Measurements from ENCODE around the gene PLCB3. TPM values are rescaled to one million over a fixed set of nuclear protein-coding genes. Genes with fewer than 3 reads are reported as not detected.

The PLCB3 gene
- total RNA-seq, 4 donors from 2014 or later, result 33.3 to 46.9 (median 36.3) TPM

GRCh38 chr11:64298966-64299846 is 47.9 kb downstream of the PLCB3 start:
- Histone ChIP-seq H3K4me1 (peaks cover 44% of the 10 kb centered on the region), H3K27ac (peak overlapping the region; percentile 64), H3K27me3 (peaks cover 46% of the 10 kb centered on the region), H3K4me3 (peak overlapping the region; percentile 54), H3K9me3 (no peaks in the 10 kb centered on the region), H3K36me3 (no peaks in the 10 kb centered on the region)
- TF ChIP-seq POLR2AphosphoS5 (IDR thresholded peaks at IDR 0.05) (no peak), EP300 (IDR thresholded peaks at IDR 0.05) (no peak), POLR2A (IDR thresholded peaks at IDR 0.05) (no peak), CTCF (IDR thresholded peaks at IDR 0.05) (no peak)
- no peak for DNase-seq (ENCODE audit: low spot score in 2 of 2)
- WGBS, result 6% methylated on average over 23 of the region's 60 CpGs

GRCh38 chr11:64299847-64300648 is 48.7 kb downstream of the PLCB3 start, which contains the start of gene CATSPERZ:
TSS of gene CATSPERZ (plus strand) at chr11:64300358. CDS start at chr11:64300411, 53 bp downstream.
- no peaks in the 10 kb centered on the region for H3K9me3 ChIP-seq
- TF ChIP-seq CTCF (IDR thresholded peaks at IDR 0.05) (no peak), EP300 (IDR thresholded peaks at IDR 0.05) (no peak), POLR2AphosphoS5 (IDR thresholded peaks at IDR 0.05) (no peak), POLR2A (IDR thresholded peaks at IDR 0.05) (no peak)
- peaks cover 42% of the 10 kb centered on the region for H3K27me3 ChIP-seq
- peaks cover 49% of the 10 kb centered on the region for H3K4me1 ChIP-seq
- no peak for DNase-seq (ENCODE audit: low spot score in 2 of 2)
- peak within 1 kb of the TSS; percentile 64 for H3K27ac ChIP-seq
- WGBS, result 12% methylated on average over 20 of the region's 54 CpGs
- no peaks in the 10 kb centered on the region for H3K36me3 ChIP-seq
- H3K4me3 ChIP-seq, result peak within 1 kb of the TSS; percentile 54

- no peak for DNase-seq (ENCODE audit: low spot score in 2 of 2)
- H3K4me3 ChIP-seq, result no peak overlapping the region
- no peaks in the 10 kb centered on the region for H3K9me3 ChIP-seq
- peaks cover 56% of the 10 kb centered on the region for H3K4me1 ChIP-seq
- WGBS, result 88% methylated on average over 10 of the region's 13 CpGs
- H3K27ac ChIP-seq, result peak overlapping the region; percentile 96
- TF ChIP-seq POLR2A (IDR thresholded peaks at IDR 0.05) (no peak), POLR2AphosphoS5 (IDR thresholded peaks at IDR 0.05) (no peak), EP300 (IDR thresholded peaks at IDR 0.05) (no peak), CTCF (IDR thresholded peaks at IDR 0.05) (no peak)
- H3K36me3 ChIP-seq, result no peaks in the 10 kb centered on the region
- peaks cover 22% of the 10 kb centered on the region for H3K27me3 ChIP-seq
Measured at GRCh38 chr11:64303109-64304031, 52.0 kb downstream of the PLCB3 start.

- H3K4me3 ChIP-seq, result peak overlapping the region; percentile 84
- no peaks in the 10 kb centered on the region for H3K9me3 ChIP-seq
- H3K36me3 ChIP-seq, result no peaks in the 10 kb centered on the region
- peak overlapping the region; percentile 96 for H3K27ac ChIP-seq
- TF ChIP-seq CTCF (IDR thresholded peaks at IDR 0.05) (no peak), EP300 (IDR thresholded peaks at IDR 0.05) (no peak), POLR2AphosphoS5 (IDR thresholded peaks at IDR 0.05) (no peak), POLR2A (IDR thresholded peaks at IDR 0.05) (no peak)
- DNase-seq (ENCODE audit: low spot score in 2 of 2), result no peak
- peaks cover 53% of the 10 kb centered on the region for H3K4me1 ChIP-seq
- no CpG with 5 or more reads among the region's 5 CpGs for WGBS
- peaks cover 20% of the 10 kb centered on the region for H3K27me3 ChIP-seq
Measured at GRCh38 chr11:64304032-64304315, 52.6 kb downstream of the PLCB3 start.

All from suprapubic skin (tissue), 4 donors.